ENCODE measurements around the gene EBI3.
A peak's percentile ranks its signal among the peaks of the same experiment; 100 is the strongest.
"Not testable (repeated sequence)": the region's sequence is repeated elsewhere in the genome, so short reads cannot be mapped to it uniquely, and the experiment has no call there.

Gene EBI3

DNA sequence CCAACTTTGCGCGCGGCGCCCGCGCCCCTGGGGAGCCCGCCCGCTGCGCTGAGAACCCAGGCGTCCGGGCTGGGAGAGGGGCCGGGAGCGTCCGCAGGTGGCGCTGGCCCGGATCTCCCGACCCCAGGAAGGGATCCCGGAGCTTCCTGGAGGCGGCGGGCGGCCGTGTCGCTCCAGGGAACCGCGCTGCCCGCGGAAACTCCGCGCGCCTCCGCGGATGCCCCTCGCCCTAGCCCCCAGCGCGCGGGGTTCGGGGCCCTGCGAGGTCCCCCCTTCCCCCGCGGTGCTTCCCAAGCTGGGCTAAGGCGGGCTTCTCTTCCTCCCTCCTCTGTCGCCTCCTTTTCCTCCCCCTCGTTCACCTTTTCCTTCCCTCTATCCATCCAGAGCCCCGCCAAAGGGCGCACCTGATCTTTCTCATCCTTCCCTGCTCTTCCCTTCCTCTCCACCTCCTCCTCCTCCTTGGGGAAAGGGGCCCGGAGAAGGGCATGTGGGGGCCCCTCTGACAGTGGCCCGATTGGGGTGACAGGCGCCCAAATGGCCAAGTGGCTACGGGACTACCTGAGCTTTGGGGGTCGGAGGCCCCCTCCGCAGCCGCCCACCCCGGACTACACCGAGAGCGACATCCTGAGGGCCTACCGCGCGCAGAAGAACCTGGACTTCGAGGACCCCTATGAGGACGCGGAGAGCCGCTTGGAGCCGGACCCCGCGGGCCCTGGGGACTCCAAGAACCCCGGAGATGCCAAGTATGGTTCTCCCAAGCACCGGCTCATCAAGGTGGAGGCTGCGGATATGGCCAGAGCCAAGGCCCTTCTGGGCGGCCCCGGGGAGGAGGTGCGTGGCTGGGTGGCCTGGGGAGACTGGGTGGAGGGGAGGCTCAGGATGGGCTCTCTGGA is 50.5 kb downstream of the EBI3 start:
- TF ChIP-seq, protein P1, sequence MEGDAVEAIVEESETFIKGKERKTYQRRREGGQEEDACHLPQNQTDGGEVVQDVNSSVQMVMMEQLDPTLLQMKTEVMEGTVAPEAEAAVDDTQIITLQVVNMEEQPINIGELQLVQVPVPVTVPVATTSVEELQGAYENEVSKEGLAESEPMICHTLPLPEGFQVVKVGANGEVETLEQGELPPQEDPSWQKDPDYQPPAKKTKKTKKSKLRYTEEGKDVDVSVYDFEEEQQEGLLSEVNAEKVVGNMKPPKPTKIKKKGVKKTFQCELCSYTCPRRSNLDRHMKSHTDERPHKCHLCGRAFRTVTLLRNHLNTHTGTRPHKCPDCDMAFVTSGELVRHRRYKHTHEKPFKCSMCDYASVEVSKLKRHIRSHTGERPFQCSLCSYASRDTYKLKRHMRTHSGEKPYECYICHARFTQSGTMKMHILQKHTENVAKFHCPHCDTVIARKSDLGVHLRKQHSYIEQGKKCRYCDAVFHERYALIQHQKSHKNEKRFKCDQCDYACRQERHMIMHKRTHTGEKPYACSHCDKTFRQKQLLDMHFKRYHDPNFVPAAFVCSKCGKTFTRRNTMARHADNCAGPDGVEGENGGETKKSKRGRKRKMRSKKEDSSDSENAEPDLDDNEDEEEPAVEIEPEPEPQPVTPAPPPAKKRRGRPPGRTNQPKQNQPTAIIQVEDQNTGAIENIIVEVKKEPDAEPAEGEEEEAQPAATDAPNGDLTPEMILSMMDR (IDR thresholded peaks at IDR 0.05) = no peak
- H3K79me2 ChIP-seq = no peaks in the 10 kb centered on the region
- peaks cover 2% of the 10 kb centered on the region for H3K4me1 ChIP-seq
- H3K9me3 ChIP-seq (ENCODE audit: control insufficient read depth, low read length) = no peaks in the 10 kb centered on the region
- H3K4me2 ChIP-seq (ENCODE audit: low read length) = peak overlapping the region; percentile 55
- no peak overlapping the region for H2AFZ ChIP-seq
- H3K9ac ChIP-seq = no peak overlapping the region
- no peaks in the 10 kb centered on the region for H3K36me3 ChIP-seq (ENCODE audit: control insufficient read depth, insufficient read depth, low read length)
- H3K4me3 ChIP-seq (ENCODE audit: low read depth, low read length) = no peak overlapping the region
- H3K27me3 ChIP-seq (ENCODE audit: control insufficient read depth, insufficient read depth, low read length) = no peaks in the 10 kb centered on the region
- no peak overlapping the region for H3K27ac ChIP-seq

DNA sequence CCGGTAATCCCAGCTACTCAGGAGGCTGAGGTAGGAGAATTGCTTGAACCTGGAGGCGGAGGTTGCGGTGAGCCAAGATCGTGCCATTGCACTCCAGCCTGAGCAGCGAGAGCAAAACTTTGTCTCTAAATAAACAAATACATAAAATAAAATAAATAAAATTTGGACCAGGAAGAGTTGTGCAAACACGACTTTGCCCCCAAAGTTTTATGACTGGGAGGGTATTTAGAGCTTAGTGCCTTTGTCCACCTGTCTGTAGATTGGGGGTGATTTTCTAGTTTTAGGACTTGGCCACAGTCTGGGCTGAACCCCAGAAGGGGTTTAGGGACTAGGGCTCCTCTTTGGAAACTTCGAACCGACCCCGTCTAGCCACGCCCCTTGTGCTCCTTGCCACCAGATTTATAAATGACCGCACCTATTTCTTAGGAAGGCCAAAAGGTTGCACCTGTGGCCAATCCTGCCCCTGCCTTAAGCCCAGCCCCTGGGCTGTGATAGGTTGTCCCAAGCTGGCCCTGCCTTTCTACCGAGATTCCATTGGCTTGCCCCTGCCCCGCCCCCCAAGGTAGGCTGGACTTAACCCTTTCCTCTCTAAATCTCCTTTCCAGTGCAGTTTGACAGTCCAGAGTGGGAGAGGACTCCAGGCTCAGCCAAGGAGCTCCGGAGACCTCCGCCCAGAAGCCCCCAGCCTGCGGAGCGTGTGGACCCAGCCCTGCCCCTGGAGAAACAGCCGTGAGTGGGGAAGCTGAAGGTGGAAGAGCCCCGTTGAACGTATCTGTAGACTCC is 55.0 kb downstream of the EBI3 start:
- Histone ChIP-seq H3K36me3 (ENCODE audit: control insufficient read depth, insufficient read depth, low read length) (no peaks in the 10 kb centered on the region), H3K4me1 (peaks cover 2% of the 10 kb centered on the region), H3K27me3 (ENCODE audit: control insufficient read depth, insufficient read depth, low read length) (no peaks in the 10 kb centered on the region), H3K9ac (no peak overlapping the region), H2AFZ (no peak overlapping the region), H3K4me3 (ENCODE audit: low read depth, low read length) (no peak overlapping the region), H3K4me2 (ENCODE audit: low read length) (no peak overlapping the region), H3K9me3 (ENCODE audit: control insufficient read depth, low read length) (no peaks in the 10 kb centered on the region), H3K79me2 (no peaks in the 10 kb centered on the region), H3K27ac (no peak overlapping the region)
- TF ChIP-seq, protein P1 (IDR thresholded peaks at IDR 0.05) = no peak

DNA sequence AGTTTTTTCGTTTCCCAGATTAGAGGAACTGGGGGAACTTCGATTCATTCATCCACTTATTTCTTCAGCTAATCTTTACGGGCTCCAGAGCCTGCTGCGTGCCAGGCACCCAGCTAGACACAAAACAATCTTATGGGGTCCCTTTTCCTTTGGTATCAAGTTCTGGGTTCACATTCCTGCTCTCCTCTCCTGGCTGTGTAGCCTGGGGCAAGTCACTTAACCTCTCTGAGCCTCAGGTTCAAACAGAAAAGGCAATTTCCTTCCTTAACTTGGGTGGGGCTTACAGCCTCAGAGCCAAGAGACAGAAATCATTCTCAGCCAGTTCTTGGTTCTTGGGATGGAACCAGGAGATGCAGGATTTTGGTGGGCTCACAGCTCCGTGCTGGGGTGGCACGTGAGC is 55.7 kb downstream of the EBI3 start:
- Histone ChIP-seq H3K9ac (no peak overlapping the region), H3K4me1 (no peaks in the 10 kb centered on the region), H3K79me2 (no peaks in the 10 kb centered on the region), H3K4me3 (ENCODE audit: low read depth, low read length) (no peak overlapping the region), H3K9me3 (ENCODE audit: control insufficient read depth, low read length) (no peaks in the 10 kb centered on the region), H3K27me3 (ENCODE audit: control insufficient read depth, insufficient read depth, low read length) (no peaks in the 10 kb centered on the region), H3K36me3 (ENCODE audit: control insufficient read depth, insufficient read depth, low read length) (no peaks in the 10 kb centered on the region), H2AFZ (no peak overlapping the region), H3K27ac (no peak overlapping the region), H3K4me2 (ENCODE audit: low read length) (no peak overlapping the region)
- TF ChIP-seq, protein P1 (IDR thresholded peaks at IDR 0.05) = no peak

DNA sequence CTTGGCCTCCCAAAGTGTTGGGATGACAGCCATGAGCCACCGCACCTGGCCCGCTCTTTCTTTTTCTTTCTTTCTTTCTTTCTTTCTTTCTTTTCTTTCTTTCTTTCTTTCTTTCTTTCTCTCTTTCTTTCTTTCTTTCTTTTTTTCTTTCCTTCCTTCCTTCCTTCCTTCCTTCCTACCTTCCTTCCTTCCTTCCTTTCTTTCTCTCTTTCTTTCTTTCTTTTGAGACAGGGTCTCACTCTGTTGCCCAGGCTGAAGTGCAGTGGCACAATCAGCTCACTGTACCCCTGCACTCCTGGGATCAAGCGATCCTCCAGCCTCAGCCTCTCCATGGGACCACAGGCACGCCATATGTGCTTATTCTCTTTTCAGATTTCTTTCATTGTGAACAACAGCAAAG is 56.8 kb downstream of the EBI3 start:
- not testable (repeated sequence) for H3K4me1 ChIP-seq; H3K4me2 ChIP-seq (ENCODE audit: low read length); H3K27ac ChIP-seq; H3K9me3 ChIP-seq (ENCODE audit: control insufficient read depth, low read length); H3K27me3 ChIP-seq (ENCODE audit: control insufficient read depth, insufficient read depth, low read length); H3K4me3 ChIP-seq (ENCODE audit: low read depth, low read length); H2AFZ ChIP-seq; H3K9ac ChIP-seq; H3K36me3 ChIP-seq (ENCODE audit: control insufficient read depth, insufficient read depth, low read length); H3K79me2 ChIP-seq
